IPS-20b (cell line): Measurements from ENCODE around the gene LARP4B.

ENCODE experiments used
- H3K27ac ChIP-seq: one replicate; pipeline ENCODE4 v1.5.1; 2013; ENCODE audit warnings: low read length
- H3K27me3 ChIP-seq: 2 replicates; pipeline ENCODE4 v1.6.1; 2013; ENCODE audit warnings: mild to moderate bottlenecking, low read length, inconsistent platforms; ENCODE audit not compliant: insufficient read depth
- H3K36me3 ChIP-seq: 2 replicates; pipeline ENCODE4 v1.6.1; 2013; ENCODE audit warnings: low read depth, mild to moderate bottlenecking, inconsistent platforms, low read length, moderate library complexity; ENCODE audit not compliant: insufficient read depth
- H3K4me1 ChIP-seq: 2 replicates; pipeline ENCODE4 v1.6.1; 2013; ENCODE audit warnings: mild to moderate bottlenecking, control low read depth, inconsistent platforms, low read length, moderate library complexity; ENCODE audit not compliant: insufficient read depth
- H3K4me3 ChIP-seq: 2 replicates; pipeline ENCODE4 v1.5.1; 2013; ENCODE audit warnings: mild to moderate bottlenecking, low read length, inconsistent platforms
- H3K9ac ChIP-seq: 2 replicates; pipeline ENCODE4 v1.6.1; 2013; ENCODE audit warnings: low read depth, mild to moderate bottlenecking, inconsistent platforms, low read length, moderate library complexity
- H3K9me3 ChIP-seq: 2 replicates; pipeline ENCODE4 v1.6.1; 2013; ENCODE audit warnings: mild to moderate bottlenecking, low read depth, low read length, inconsistent platforms; ENCODE audit not compliant: insufficient read depth

Gene LARP4B

DNA sequence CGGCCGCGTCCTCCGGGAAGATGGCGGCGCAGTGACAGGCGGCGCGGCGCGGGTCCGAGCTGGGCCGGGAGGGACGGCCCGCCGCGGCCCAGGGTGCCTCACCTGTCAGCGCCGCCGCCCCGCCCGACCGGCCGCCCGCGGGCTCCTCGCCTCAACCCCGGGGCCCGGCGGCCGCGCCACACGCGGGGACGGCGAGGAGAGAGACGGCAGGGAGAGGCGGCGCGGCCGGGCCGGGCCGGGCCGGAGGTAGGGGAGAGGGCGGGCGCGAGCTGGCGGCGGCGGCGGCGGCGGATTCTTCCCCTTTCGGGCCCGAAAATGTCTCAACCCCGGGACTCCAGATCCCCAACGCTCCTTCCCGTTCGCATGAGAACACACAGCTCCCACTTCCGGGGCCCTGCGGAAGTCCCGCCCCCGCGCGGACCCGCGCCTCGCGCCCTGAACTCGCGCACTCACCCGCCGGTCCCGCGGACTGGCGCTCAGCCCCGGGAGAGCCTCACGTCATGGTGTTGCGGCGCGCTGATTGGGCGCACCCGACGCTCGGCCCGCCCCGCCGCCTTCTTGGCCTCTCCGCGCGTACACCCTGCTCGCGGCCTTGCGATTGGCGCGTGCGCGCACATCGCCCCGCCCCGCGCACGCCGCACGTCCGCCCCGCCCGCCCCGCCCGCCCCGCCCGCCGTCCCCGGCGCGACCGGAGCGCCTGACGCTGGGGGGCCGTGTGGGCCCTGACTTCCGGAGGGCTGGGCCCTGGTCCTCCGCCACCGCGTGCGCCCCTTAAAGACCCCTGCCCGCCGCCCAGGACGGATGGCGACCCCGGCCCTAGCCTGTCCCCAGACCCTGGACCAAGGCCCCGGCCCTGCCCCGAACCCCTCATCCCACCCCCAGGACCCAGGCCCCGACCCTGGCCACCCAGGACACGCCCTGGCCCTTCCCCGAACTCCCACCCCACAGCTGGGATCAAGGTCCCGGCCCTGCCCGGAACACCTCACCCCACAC lies at the start of gene LARP4B:
Gene LARP4B, minus strand, starts transcription at position 380 of the 993 bp plus-strand sequence. CDS start 45,984 bp downstream, outside the sequence.
- peaks cover 13% of the 10 kb centered on the region; the same call in 1 of the 2 replicates for H3K4me1 ChIP-seq
- H3K36me3 ChIP-seq = peaks cover 3% of the 10 kb centered on the region; the same call in 1 of the 2 replicates
- H3K9me3 ChIP-seq = no peaks in the 10 kb centered on the region
- H3K9ac ChIP-seq = peak within 1 kb of the TSS; percentile 79
- no peaks in the 10 kb centered on the region for H3K27me3 ChIP-seq
- H3K4me3 ChIP-seq = peak within 1 kb of the TSS; percentile 85
- H3K27ac ChIP-seq = no peak within 1 kb of the TSS

DNA sequence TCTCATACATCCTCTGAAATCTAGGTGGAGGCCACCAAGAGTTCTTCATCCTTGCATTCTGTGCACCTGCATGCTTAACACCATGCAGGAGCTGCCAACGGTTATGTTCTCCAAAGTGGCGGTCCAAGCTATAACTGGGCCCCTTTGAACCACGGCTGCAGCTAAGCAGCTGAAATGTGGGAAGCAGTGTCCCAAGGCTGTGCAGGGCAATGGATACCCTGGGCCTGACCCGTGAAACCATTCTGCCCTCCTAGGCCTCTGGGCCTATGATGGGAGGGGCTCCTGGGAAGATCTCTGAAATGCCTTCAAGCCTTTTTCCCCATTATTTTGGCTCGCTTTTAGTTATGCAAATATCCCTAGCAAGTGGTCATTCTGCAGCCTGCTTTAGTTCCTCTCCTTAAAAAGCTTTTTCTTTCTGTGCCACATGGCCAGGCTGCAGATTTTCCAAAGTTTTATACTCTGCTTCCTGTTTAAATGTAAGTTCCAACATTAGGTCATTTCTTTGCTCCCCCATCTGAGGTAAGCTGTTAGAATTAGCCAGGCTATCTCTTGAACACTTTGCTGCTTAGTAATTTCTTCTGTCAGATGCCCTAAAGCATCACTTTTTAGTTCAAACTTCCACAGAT lies 49.1 kb upstream of the LARP4B start:
- no peaks in the 10 kb centered on the region for H3K36me3 ChIP-seq

DNA sequence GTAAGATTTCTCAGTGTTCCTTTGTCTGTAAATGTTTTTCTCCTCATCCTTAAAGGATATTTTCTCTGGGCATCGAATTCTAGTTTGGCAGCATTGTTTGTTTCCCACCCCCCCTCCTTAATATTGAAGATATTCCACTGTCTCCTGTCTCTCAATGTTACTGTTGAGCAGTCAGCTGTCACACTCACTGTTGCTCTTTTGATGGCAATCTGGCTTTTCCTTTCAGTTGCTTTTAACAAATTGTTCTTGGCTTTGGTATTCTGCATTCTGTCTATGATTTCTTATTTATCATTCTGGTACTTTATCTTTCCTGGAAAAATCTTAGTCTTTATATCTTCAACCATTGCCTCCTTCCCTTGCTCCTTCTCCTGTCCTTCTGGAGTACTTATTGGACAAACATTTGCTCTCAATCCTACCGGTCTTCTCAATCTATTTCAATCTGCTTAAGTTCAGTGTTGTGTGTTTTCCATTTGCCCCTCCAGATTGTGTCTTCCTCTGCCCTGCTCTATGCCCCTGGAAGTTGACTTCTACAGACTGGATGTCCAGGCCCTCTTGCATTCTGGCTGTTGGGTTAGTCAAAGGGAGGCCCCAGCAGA lies 47.4 kb upstream of the LARP4B start:
- Histone ChIP-seq H3K36me3 (no peaks in the 10 kb centered on the region), H3K9ac (no peak overlapping the region), H3K9me3 (peaks cover 31% of the 10 kb centered on the region), H3K4me1 (no peaks in the 10 kb centered on the region), H3K27ac (no peak overlapping the region), H3K27me3 (no peaks in the 10 kb centered on the region), H3K4me3 (no peak overlapping the region)

More for the DNA sequence above, 49.1 kb upstream of the LARP4B start:
- no peaks in the 10 kb centered on the region for H3K4me1 ChIP-seq
- no peak overlapping the region for H3K9ac ChIP-seq
- H3K27ac ChIP-seq = no peak overlapping the region
- peaks cover 31% of the 10 kb centered on the region for H3K9me3 ChIP-seq
- no peaks in the 10 kb centered on the region for H3K27me3 ChIP-seq
- no peak overlapping the region for H3K4me3 ChIP-seq

DNA sequence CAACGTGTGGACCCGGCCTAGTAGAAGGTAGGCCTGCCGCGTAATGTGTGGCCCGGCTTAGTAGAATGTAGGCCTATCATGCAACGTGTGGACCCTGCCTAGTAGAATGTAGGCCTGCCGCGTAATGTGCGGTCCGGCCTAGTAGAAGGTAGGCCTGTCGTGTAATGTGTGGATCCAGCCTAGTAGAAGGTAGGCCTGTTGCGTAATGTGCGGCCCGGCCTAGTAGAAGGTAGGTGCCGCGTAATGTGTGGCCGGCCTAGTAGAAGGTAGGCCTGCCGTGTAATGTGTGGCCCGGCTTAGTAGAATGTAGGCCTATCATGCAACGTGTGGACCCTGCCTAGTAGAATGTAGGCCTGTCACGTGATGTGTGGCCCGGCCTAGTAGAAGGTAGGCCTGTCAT lies 44.8 kb upstream of the LARP4B start:
- H3K27me3 ChIP-seq = no peaks in the 10 kb centered on the region
- H3K9ac ChIP-seq = no peak overlapping the region
- no peak overlapping the region for H3K27ac ChIP-seq
- H3K4me1 ChIP-seq = peaks cover 4% of the 10 kb centered on the region; the same call in 1 of the 2 replicates
- peaks cover 29% of the 10 kb centered on the region for H3K9me3 ChIP-seq
- no peaks in the 10 kb centered on the region for H3K36me3 ChIP-seq
- H3K4me3 ChIP-seq = no peak overlapping the region

DNA sequence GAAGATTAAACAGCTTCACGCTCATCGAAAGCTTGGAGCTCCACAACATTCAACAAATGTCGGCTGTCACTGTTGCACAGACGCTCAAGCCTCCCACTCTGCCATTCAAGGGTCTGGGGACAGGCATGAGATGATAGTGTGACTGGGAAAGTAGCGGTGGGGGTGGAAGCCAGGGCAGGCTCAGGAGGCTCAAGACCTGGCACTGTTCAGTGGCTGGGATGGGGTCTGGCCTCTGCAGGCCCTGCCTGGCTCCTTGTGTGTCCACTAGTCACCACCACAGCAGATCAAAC lies 43.2 kb upstream of the LARP4B start:
- Histone ChIP-seq H3K9me3 (peaks cover 13% of the 10 kb centered on the region), H3K9ac (no peak overlapping the region), H3K36me3 (no peaks in the 10 kb centered on the region), H3K27me3 (no peaks in the 10 kb centered on the region), H3K27ac (no peak overlapping the region), H3K4me1 (peaks cover 4% of the 10 kb centered on the region; the same call in 1 of the 2 replicates), H3K4me3 (no peak overlapping the region)

DNA sequence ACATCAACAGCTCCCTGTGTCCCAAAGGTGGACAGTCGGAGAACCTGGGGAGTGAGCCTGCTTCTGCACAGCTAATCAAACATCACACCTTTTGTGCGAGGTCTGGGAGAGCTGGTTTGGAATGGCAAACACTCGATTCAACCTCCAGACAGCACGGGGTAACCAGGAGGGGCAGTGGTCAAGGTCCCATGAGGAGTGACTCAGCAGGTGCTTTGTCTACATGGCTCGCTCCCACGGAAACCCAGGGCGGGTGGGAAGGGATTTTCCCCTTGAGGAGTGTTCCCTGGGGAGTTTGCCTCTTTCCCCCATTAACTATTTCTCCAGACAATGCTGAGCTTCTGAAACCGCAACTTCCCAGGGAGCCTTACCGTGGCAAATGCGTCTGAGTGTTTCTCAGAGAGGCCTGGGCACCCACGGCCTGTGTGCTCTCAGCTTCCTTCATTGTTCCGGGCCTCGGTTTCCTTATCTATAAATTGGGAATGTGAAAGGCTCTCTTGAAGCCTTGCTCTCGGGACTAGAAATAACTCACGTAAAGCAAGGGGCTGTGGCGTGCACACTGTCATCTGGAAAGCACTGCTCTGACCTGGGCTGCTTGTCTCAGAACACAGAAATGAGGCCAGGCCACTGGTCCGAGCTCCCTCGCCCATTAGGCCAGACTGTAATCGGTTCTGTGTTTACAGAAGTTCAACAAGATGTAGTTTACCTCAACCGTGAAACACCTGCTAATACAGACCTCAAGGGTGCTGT lies 42.7 kb upstream of the LARP4B start:
- Histone ChIP-seq H3K9ac (no peak overlapping the region), H3K4me1 (peaks cover 4% of the 10 kb centered on the region; the same call in 1 of the 2 replicates), H3K27ac (no peak overlapping the region), H3K4me3 (no peak overlapping the region), H3K36me3 (no peaks in the 10 kb centered on the region), H3K9me3 (peaks cover 9% of the 10 kb centered on the region), H3K27me3 (no peaks in the 10 kb centered on the region)

DNA sequence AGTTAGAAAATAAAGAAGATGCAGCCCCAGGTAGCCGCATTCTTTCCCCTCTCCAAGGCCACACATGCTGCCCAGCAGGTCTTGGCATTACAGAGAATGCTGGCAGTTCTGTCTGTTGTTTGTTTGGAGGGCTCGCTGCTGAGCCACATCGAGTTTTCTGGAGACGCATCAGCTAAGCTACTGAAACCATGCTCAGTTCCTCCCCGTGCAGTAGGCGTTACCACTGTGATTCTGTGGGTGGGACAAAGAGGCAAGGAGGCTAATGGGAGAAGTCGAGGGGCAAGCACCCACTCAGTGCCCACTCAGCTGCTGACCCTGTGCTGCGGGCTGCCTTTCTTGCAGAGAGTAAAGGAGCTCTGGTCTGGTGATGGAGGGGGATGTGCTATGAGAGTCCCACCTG lies 41.3 kb upstream of the LARP4B start:
- Histone ChIP-seq H3K27me3 (no peaks in the 10 kb centered on the region), H3K4me1 (peaks cover 4% of the 10 kb centered on the region; the same call in 1 of the 2 replicates), H3K9me3 (no peaks in the 10 kb centered on the region), H3K9ac (no peak overlapping the region), H3K27ac (no peak overlapping the region), H3K4me3 (no peak overlapping the region), H3K36me3 (no peaks in the 10 kb centered on the region)

GRCh38 chr10:971613-972012 lies 40.1 kb upstream of the LARP4B start:
- Histone ChIP-seq H3K9me3 (no peaks in the 10 kb centered on the region), H3K36me3 (no peaks in the 10 kb centered on the region), H3K4me3 (no peak overlapping the region), H3K27me3 (no peaks in the 10 kb centered on the region), H3K27ac (no peak overlapping the region), H3K9ac (no peak overlapping the region), H3K4me1 (peaks cover 4% of the 10 kb centered on the region; the same call in 1 of the 2 replicates)

DNA sequence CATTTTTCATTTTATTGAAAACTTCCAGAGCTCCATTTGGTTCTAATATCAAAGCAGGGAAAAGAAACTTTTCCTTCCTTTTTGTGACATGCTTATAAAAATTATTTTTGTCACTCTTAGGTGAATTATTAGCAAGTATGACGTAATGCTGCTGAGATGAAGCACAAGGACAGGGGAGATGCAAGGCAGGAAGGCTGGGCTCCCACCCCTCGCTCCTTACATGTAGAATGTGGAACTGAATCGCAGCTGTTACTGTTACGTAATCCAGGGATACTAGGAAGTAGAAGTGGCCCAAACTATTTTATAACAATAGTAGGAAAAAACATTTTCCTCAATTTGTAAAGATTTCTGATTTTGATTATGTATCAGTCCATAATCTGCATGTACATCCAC lies 39.6 kb upstream of the LARP4B start:
- H3K4me1 ChIP-seq = peaks cover 4% of the 10 kb centered on the region; the same call in 1 of the 2 replicates
- H3K9me3 ChIP-seq = no peaks in the 10 kb centered on the region
- no peaks in the 10 kb centered on the region for H3K27me3 ChIP-seq
- H3K36me3 ChIP-seq = no peaks in the 10 kb centered on the region
- H3K4me3 ChIP-seq = no peak overlapping the region
- H3K9ac ChIP-seq = no peak overlapping the region
- no peak overlapping the region for H3K27ac ChIP-seq

- no peaks in the 10 kb centered on the region for H3K9me3 ChIP-seq
- no peaks in the 10 kb centered on the region for H3K36me3 ChIP-seq
- peaks cover 4% of the 10 kb centered on the region; the same call in 1 of the 2 replicates for H3K4me1 ChIP-seq
- no peak overlapping the region for H3K27ac ChIP-seq
- no peaks in the 10 kb centered on the region; the same call in 1 of the 2 replicates for H3K27me3 ChIP-seq
- H3K4me3 ChIP-seq = no peak overlapping the region
- H3K9ac ChIP-seq = no peak overlapping the region
Measured at GRCh38 chr10:970311-971149, 39.0 kb upstream of the LARP4B start.
